COLO668 (cell line): Measurements from ENCODE around the gene CRHR1.
"Not testable (repeated sequence)": the region's sequence is repeated elsewhere in the genome, so short reads cannot be mapped to it uniquely, and the experiment has no call there.

Experiments used
- DNase-seq: peaks from one replicate; lab custom pipeline; 2025; ENCODE audit not compliant: unreplicated experiment; lab: John Stamatoyannopoulos, UW

Gene CRHR1

DNA sequence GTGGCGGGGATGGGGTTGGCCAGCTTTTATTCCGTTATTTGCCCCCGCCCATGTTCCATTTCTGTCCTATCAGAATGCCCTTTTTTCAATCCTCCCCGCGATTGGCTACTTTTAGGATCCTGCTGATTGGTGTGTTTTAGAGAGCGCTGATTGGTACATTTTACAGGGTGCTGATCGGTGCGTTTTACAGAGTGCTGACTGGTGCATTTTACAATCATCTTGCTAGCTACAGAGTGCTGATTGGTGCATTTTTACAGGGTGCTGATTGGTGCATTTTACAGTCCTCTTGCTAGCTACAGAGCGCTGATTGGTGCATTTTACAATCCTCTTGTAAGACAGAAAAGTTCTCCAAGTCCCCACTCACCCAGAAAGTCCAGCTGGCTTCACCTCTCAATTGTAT, 78.0 kb downstream of the CRHR1 start:
- DNase-seq: not testable (repeated sequence)

DNA sequence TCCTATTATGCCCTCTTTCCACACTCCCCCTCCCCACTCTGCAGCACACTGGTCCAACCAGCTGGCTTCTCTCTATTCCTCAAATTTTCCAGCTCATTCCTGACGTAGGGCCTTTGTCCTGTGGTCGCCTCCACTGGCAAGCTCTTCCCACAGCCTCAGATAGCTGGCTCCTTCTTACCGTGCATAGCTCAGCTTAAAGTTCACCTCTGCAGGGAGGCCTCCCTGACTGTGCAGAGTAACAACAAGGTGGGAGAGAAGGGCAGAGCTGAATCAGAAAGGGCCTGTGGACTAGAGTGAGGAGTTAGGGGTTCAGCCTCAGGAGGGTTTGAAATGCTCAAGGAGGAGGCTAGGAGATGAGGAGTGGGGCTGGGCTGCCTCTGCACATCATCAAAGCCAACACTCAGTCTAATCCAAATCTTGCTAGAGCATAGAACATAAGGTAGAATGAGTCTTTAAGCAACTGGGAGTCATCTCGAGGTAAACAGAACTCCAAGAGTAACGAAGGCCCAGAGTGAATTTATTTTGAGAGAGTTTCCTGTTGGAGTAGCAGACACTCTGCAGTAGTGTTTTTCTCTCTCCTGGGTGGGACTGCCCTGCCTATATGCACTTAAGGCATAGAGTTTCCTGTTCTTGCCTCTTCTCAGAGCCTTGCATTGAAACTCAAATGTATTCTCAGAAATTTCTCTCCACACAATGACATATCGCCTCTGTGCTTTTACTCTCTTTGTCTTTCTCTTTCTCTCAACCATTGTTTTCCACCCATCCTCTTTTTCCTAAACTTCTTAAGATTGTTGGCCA, 79.9 kb downstream of the CRHR1 start:
- DNase-seq: no peak

DNA sequence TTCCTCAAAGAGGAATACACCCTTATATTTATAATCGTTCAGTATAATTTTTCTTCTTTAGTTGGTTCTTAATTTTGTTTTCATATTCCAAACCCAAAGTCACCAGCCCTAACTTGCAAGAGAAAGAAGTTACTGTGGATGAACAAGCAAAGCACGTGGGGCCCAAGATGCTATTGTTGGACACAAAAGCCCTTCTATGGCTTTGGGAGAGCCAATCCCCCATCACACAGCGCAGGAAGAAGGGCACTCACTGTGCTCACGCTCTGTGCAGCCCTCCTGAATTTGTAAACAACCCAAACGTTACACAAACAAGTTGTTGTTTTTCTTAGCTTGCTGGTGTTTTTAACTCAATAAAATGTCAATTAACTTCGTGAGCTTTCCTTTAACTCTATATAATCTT, 83.1 kb downstream of the CRHR1 start:
- DNase-seq: no peak

DNA sequence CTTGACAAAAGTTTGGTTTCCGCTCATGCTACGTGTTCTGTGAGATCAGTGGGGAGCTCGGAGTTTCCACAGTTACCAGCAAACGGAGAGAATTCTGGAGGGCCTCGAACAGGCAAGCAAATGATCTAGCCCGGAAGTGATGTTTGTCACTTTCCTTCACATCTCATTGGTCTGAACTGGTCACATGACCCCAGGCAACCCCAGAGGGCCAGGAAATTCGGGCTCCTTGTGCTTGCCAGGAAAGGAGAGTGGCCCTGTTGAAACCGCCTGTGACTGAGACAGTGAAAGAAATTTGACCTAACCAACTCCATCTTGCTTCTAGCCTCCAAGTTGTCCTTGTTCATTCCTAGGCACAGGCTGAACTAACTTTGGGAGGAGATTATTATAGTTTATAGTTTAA, 83.6 kb downstream of the CRHR1 start:
- DNase-seq: no peak

DNA sequence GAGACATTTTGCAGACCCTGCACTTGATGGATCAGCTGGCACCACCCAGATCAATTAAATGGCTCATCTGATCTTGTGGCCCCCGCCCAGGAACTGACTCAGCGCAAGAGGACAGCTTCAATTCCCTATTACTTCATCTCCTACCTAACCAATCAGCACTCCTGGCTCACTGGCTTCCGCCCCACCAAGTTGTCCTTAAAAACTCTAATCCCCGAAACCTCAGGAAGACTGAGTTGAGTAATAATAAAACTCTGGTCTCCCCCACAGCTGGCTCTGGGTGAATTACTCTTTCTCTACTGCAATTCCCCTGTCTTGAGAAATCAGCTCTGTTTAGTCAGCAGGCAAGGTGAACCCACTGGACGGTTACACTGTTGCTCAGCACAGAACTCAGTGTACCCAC, 84.2 kb downstream of the CRHR1 start:
- no peak for DNase-seq

DNA sequence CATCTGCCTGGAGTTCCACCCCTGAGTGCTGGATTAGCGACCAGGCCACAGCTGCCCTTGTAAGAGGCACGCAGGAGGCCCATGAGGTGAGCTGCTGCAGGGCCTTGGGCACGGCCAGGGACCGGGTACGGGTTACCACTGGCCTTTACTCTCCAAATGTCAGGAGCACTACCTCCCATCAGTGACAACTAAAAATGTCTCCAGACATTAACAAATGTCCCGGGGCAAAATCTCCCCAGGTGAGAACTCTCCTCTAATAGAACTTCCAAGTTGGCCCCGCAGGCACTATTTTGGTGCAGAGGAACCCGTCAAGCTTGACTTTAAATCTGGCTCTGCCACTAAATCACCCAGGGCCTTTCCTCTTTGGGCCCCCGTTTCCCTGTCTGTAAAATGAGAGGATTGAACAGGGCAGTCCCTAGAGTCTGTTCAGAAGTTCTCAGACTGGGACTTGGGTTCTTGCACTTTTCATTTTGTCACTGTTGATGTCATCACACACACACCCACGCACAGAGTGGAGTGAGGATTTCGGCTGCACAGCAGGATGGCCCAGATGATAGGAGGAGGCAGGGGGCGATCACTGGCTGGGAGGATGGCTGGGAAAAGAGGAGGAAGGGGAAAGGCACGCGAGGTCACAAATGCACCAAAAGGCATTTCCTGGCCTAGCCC, 85.7 kb downstream of the CRHR1 start:
- no peak for DNase-seq

DNA sequence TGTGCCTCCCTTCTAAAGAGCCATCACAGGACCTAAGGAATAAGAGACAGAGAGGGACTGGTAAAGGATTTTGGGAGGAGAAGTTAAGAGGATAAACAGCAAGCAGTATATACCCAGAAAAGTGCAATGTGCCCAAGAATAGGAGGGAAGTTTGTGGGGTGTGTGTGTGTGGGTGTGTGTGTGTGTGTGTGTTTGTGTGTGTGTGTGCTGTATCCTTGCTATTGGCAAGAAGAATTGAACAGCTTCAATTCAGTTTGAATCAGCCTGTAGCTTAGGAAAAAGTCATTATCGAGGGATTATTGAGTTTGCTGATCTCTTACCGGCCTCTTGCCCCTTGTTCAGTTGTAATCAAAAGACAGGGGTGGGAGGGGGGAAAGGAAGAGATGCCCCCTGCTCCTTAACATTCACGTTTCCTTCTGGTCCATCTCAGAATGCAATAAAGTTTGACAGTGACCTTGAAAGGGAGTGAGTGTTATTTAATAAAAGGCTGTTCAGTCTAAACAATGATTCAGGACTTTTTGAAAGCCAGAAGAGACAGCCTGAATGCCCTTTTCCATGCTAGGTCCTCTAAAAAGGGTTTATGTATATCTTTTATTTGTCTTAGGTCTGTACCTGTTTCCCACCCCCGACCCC, 86.3 kb downstream of the CRHR1 start:
- DNase-seq: no peak

- no peak for DNase-seq
Observed at GRCh38 chr17:45871718-45872117, 87.6 kb downstream of the CRHR1 start.

DNA sequence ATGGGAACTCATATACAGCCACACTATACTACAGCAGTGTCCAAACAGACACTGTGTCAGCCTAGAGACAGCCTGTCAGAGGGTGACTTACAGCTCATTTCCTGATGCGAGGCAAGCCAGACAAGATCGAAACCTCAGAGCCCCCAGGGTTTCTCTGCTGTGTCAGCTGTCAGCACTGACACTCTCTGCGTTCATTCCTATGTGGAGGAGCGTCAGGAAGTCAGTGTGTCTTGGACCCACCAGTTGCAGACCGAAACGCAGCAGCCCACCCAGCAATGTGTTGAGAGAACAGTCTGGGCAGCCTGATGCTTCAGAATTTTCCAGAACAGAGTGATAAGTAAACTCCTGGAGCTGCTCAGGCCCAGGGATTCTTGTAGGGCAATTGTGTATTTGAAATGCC, 89.6 kb downstream of the CRHR1 start:
- no peak for DNase-seq

DNA sequence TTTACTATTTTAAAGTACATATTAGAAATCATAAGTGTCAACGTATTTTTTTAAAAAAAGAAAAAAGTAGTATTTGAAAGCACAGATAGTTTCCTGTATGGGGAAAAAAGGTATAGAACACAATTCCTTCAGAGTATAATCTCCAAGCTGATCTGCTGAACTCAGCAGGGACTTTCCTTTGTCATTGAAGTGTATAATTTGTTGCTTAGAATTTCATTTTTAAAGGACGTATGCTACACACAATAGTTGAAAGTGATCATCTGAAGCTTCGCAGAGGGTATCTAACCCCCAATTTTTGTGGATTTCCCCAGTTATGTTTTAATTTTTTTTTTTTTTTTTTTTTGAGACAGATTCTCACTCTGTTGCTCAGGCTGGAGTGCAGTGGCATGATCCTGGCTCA, 90.0 kb downstream of the CRHR1 start:
- no peak for DNase-seq

GRCh38 chr17:45876539-45876938, 92.4 kb downstream of the CRHR1 start:
- no peak for DNase-seq

- no peak for DNase-seq
Observed at GRCh38 chr17:45877467-45877866, 93.3 kb downstream of the CRHR1 start.

DNA sequence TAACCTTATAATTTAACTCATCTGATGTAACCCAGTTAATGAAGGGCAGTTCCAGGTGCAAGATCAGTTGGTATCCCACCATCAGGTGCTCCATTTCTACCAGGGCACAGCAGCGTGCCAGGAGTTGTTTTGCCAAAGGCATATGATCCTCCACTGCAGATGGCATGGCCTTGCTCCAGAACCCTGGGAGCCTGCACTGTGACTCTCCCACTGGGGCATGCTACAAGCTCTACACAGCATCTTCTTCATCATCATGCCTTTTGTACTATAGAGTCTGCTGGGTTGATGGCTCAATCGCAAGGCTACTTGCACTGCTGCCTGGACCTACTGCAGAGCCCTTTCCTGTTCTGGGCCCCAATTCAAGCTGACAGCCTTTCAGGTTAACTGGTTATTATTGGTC, 98.9 kb downstream of the CRHR1 start:
- no peak for DNase-seq
